ENCODE data around the gene URGCP.
"Not testable (repeated sequence)": the region's sequence is repeated elsewhere in the genome, so short reads cannot be mapped to it uniquely, and the experiment has no call there.

Gene URGCP

GRCh38 chr7:43849047-43849446, 57.3 kb downstream of the URGCP start:
- DNase-seq: no peak
- intact Hi-C loops (cut with DNase I): no loop called here

- intact Hi-C loops (cut with DNase I): no loop called here
- no peak for DNase-seq
These were observed 58.9 kb downstream of the URGCP start for GRCh38 chr7:43847496-43847895.

DNA sequence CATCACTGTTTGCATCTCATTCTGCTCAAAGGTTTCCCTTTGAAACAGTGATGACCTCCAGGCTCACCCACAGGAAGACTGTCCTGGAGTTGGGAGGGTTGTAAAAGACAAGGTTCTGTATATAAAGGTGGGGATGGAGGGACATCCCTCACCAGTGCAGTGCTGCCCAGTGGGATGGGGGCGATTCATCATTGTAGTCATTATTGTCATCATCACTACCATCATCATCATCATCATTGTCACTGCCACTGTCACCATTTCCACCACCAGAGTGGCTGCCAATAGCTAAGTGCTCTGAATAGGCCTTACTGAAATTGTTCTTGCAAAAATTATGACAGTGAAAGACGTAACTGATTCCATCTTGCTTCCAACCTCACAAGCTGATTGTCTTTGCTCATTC, 61.7 kb downstream of the URGCP start:
- intact Hi-C loops (cut with DNase I): no loop called here
- DNase-seq: no peak

DNA sequence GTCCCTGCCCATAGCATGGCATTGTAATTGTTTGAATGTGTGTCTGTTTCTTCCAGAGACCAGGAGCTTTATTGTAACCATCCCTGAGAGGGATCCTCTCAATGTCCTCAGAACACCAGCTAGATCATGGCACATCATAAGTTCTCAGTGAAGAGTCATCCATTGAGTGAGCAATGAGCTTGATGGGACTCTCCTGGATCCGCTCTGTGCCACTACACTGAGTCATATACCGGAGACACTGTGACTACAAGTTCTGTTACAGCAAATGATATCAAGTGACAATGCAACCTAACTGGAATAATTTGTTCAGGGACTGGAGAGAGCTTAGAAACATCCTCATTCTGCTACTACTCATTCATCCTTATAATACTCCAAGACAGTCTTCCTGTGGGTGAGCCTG, 62.1 kb downstream of the URGCP start:
- DNase-seq: no peak
- intact Hi-C loops (cut with DNase I): no loop called here

DNA sequence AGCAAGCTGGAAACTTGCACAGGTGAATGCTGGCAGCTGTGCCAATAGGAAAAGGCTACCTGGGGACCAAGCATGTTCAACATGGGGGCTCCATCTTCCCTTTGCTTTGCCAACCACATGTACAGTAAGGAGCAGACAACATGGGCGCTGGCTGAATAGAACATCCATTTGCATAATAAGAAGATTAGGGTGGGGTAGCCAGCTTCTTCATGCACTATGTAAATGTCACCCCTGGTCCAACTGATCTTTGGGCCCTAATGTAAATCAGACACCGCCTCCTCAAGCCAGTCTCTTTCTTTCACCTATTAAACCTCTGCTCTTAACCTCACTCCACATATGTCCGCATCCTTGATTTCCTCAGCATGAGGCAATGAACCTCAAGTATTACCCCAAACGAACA, 63.1 kb downstream of the URGCP start:
- DNase-seq: no peak
- intact Hi-C loops (cut with DNase I): no loop called here

GRCh38 chr7:43838201-43838658, 68.2 kb downstream of the URGCP start:
- no peak for DNase-seq

GRCh38 chr7:43834463-43835251, 71.7 kb downstream of the URGCP start:
- DNase-seq: no peak
- intact Hi-C loops (cut with DNase I): loop anchor here (5.0 to 10.0 kb wide), 2 partner anchors 100 to 252 kb away; partner anchors contain the start of gene STK17A

More at GRCh38 chr7:43838201-43838658, 68.2 kb downstream of the URGCP start:
- intact Hi-C loops (cut with DNase I): loop anchor here (5.0 to 10.0 kb wide), 2 partner anchors 103 to 256 kb away; partner anchors contain the start of gene STK17A

DNA sequence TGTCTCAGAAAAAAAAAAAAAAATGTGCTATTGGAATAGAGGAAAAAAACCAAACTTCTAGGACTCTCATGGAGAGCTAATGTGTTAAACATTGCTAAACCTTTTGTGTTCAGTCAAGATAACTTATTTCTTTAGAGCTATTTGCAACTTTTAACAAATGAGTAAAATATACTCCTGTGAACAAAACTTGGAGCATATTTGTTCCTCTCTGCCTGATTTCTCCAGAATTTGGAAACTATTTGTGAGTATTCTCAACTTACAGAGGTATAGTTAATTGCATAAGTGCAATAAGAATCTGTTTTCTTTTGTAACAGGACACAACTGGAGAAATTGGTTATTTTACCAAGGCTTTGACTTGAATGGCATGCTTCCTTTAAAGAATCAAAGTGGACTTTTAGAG, 75.5 kb downstream of the URGCP start:
- intact Hi-C loops (cut with DNase I): loop anchor here (10.0 kb wide), 1 partner anchor 96 kb away; no protein-coding TSS in a partner anchor
- not testable (repeated sequence) for DNase-seq

Data from head of caudate nucleus (tissue), 42 donors.